Right lobe of liver (tissue), 6 donors: ENCODE results near the gene RBM44. TPM values are rescaled to one million over a fixed set of nuclear protein-coding genes. Genes with fewer than 3 reads are reported as not detected.
A peak's percentile ranks its signal among the peaks of the same experiment; 100 is the strongest.
"Not testable (repeated sequence)": the region's sequence is repeated elsewhere in the genome, so short reads cannot be mapped to it uniquely, and the experiment has no call there.

Experiments
- ATAC-seq, 4 donors: fragments of 200-7000 bp; cut with Tn5 transposase; one replicate each; pipeline ENCODE4 v1.9.1; 2020; ENCODE audit warnings: mild to moderate bottlenecking in 4 of 4, moderate library complexity in 4 of 4
- DNase-seq, 3 donors: peaks; one replicate each; pipeline ENCODE4 v3.0.0-alpha.2; 2020
- H3K27ac ChIP-seq, 3 donors: fragments of 200-600 bp; one replicate each; pipeline ENCODE4 v1.8.0; 2022
- H3K27me3 ChIP-seq, 2 donors: fragments of 200-600 bp; one replicate each; pipeline ENCODE4 v1.8.0; 2022
- H3K36me3 ChIP-seq, 4 donors: fragments of 200-600 bp; sonication (generic) in 1 of 4; one replicate each; pipeline versions ENCODE4 v1.5.1 to v1.8.0; 2017 to 2022; ENCODE audit warnings: control low read depth in 1 of 4
- H3K4me1 ChIP-seq, 4 donors: fragments of 200-600 bp; sonication (generic) in 1 of 4; one replicate each; pipeline versions ENCODE4 v1.5.1 to v1.8.0; 2017 to 2022; ENCODE audit warnings: control low read depth in 1 of 4
- H3K4me3 ChIP-seq, 3 donors: fragments of 200-600 bp; one replicate each; pipeline ENCODE4 v1.8.0; 2022
- H3K9me3 ChIP-seq, 4 donors: fragments of 200-600 bp; sonication (generic) in 1 of 4; one replicate each; pipeline versions ENCODE4 v1.5.1 to v1.8.0; 2017 to 2022; ENCODE audit warnings: control low read depth in 1 of 4
- CTCF ChIP-seq, 4 donors: fragments of 200-600 bp in 3 of 4; fragments of 450-650 bp in 1 of 4; IDR thresholded peaks; one replicate each; pipeline versions ENCODE4 v1.5.1 to v1.8.0; 2016 to 2022; ENCODE audit warnings: antibody characterized with exemption in 4 of 4, mild to moderate bottlenecking in 2 of 4
- POLR2A ChIP-seq: fragments of 450-650 bp; IDR thresholded peaks from one replicate; pipeline ENCODE4 v1.6.1; 2017; ENCODE audit warnings: antibody characterized with exemption, mild to moderate bottlenecking
- WGBS: methylation state at CpG from one replicate; pipeline ENCODE4 v1.1.6; 2018; ENCODE audit warnings: low coverage, low lambda C conversion rate; ENCODE audit not compliant: insufficient coverage; ENCODE audit errors: missing lambda C conversion rate; 5-methylcytosine and 5-hydroxymethylcytosine counted together
- intact Hi-C, 2 donors: fragments of 100-400 bp; cut with DNase I; formaldehyde crosslinking; loops; one replicate each; pipeline versions ENCODE4 v1.11.2 to v1.14.1; 2022
- total RNA-seq, 6 experiments: library from RNA; depleted of rRNA in 2 of 6; stranded (reverse); fragments of >200 nt in 2 of 6; fragmentation: NEBNext Ultra II Directional in 3 of 6; extraction: Animal tissue kit (Norgen Biotek cat#: 25700) in 3 of 6; gene quantifications; one replicate each; pipeline versions ENCODE4 v1.1.0 to v1.2.4, GENCODE V29; 2016 to 2023
- donor health status: DM: no; HTN: yes; CAD: no.
- donor health status: DM: no; HTN: no; CAD: no.
- donor health status: DM: no; HTN: no; CAD: no.
- donor health status: DM: no; HTN: yes; CAD: no.
- donor health status: DM: no; HTN: yes; CAD: no.

The RBM44 gene
- total RNA-seq, 6 experiments from 2014 or later = 0.07 to 0.92 (median 0.20) TPM

GRCh38 chr2:237827421-237827987 is 28.9 kb downstream of the RBM44 start:
- ATAC-seq (peak; percentile 25 to 43 (median 38)), DNase-seq (no peak)
- H3K9me3 ChIP-seq = no peaks in the 10 kb centered on the region
- H3K4me1 ChIP-seq = peaks cover 0 to 28% (median 6%) of the 10 kb centered on the region in 4 donors
- intact Hi-C loops = no loop called here
- WGBS = 46% methylated on average over 3 of the region's 3 CpGs
- H3K36me3 ChIP-seq = no peaks in the 10 kb centered on the region
- no peaks in the 10 kb centered on the region for H3K27me3 ChIP-seq
- H3K27ac ChIP-seq = no peak overlapping the region
- no peak overlapping the region for H3K4me3 ChIP-seq
- TF ChIP-seq POLR2A (no peak), CTCF (IDR thresholded peaks at IDR 0.05) (no peak)

DNA sequence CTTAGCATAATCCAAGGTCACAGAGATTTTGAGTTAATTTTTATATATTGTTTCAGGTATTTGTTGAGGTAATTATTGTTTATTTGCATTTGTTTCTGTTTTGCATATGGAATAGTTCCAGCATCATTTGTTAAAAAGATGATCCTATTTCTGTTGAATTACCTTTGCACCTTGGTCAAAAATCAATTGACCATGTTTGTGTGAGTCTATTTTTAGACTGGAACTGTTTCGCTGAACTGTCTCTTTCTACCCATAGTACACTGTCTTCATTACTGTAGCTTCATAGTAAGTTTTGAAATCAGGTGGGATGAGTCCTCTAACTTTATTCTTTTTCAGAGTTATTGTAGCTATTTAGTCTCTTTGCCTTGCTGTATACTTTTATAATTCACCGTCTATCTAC is 31.9 kb downstream of the RBM44 start:
- H3K27me3 ChIP-seq = no peaks in the 10 kb centered on the region
- peaks cover 0 to 28% (median 6%) of the 10 kb centered on the region in 4 donors for H3K4me1 ChIP-seq
- ATAC-seq (peak; percentile 87 to 90 (median 90)), DNase-seq (no peak)
- no peaks in the 10 kb centered on the region for H3K36me3 ChIP-seq
- H3K9me3 ChIP-seq = no peaks in the 10 kb centered on the region
- peak overlapping the region; percentile 3 to 59 (median 45) for H3K27ac ChIP-seq
- intact Hi-C loops = no loop called here
- H3K4me3 ChIP-seq = no peak overlapping the region
- TF ChIP-seq CTCF (IDR thresholded peaks at IDR 0.05) (no peak), POLR2A (no peak)
- WGBS = 30% methylated on average over 2 of the region's 2 CpGs

DNA sequence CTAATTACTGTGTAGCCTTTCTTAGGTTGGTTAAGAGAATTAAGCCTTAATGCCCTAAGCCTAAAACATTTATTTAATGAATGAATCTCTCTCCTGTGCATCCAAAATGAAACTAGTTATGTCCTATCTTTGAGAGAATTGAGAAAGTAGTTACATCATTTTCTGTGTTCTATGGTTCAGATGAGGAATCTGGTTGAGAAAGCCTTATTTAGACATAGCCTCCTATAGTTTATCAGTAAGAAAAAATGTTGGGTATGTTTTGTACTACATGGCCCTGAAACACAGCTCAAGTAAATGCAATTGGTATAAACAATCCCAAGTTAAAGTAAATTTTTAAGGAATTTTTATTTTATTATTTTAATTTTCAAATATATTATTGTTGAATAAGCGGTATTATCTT is 35.0 kb downstream of the RBM44 start:
- Histone ChIP-seq H3K4me3 (no peak overlapping the region), H3K9me3 (no peaks in the 10 kb centered on the region), H3K27me3 (no peaks in the 10 kb centered on the region), H3K27ac (no peak overlapping the region), H3K36me3 (no peaks in the 10 kb centered on the region), H3K4me1 (peaks cover 0 to 22% (median 6%) of the 10 kb centered on the region in 4 donors)
- 94% methylated on average over 1 of the region's 1 CpG for WGBS
- intact Hi-C loops = no loop called here
- no peak for ATAC-seq
- no peak for DNase-seq
- no peak for TF ChIP-seq POLR2A
- TF ChIP-seq CTCF (IDR thresholded peaks at IDR 0.05) = no peak

DNA sequence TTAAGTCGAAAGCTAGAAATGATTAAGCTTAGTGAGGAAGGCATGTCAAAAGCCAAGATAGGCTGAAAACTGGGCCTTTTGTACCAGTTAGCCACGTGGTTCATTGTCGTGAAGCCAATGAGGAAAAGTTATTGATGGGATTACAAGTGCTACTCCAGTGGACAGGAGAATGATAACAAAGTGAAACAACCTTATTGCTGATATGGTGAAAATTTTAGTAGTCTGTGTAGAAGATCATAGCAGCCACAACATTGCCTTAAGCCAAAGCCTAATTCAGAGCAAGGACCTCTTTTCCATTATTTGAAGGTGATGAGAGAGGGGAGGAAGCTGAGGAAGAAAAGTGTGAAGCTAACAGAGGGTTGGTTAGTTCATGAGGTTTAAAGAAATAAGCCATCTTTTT is 36.8 kb downstream of the RBM44 start:
- no peak for ATAC-seq
- Histone ChIP-seq H3K4me1 (peaks cover 0 to 15% (median 4%) of the 10 kb centered on the region in 4 donors), H3K9me3 (no peaks in the 10 kb centered on the region), H3K4me3 (no peak overlapping the region), H3K27ac (no peak overlapping the region), H3K27me3 (no peaks in the 10 kb centered on the region), H3K36me3 (no peaks in the 10 kb centered on the region)
- WGBS = 62% methylated on average over 3 of the region's 3 CpGs
- intact Hi-C loops = no loop called here
- no peak for TF ChIP-seq CTCF (IDR thresholded peaks at IDR 0.05)
- no peak for TF ChIP-seq POLR2A
- DNase-seq = no peak

DNA sequence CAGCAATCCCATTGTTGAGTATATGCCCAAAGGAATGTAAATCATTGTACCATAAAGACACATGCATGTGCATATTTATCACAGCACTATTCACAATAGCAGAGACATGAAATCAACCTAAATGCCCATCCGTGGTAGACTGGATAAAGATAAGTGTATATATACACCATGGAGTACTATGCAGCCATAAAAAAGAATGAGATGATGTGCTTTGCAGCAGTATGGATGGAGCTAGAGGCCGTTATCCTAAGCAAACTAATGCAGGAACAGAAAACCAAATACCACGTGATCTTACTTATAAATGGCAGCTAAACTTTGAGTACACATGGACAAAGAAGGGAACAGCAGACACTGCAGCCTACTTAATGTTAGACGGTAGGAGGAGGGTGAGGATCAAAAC is 42.5 kb downstream of the RBM44 start:
- intact Hi-C loops = no loop called here
- WGBS = 67% methylated on average over 4 of the region's 4 CpGs
- H3K4me3 ChIP-seq = no peak overlapping the region
- TF ChIP-seq CTCF (IDR thresholded peaks at IDR 0.05) (no peak), POLR2A (no peak)
- H3K9me3 ChIP-seq = no peaks in the 10 kb centered on the region
- no peaks in the 10 kb centered on the region for H3K36me3 ChIP-seq
- DNase-seq (no peak), ATAC-seq (no peak)
- no peaks in the 10 kb centered on the region for H3K4me1 ChIP-seq
- no peak overlapping the region for H3K27ac ChIP-seq
- no peaks in the 10 kb centered on the region for H3K27me3 ChIP-seq

GRCh38 chr2:237848940-237849339 is 50.4 kb downstream of the RBM44 start:
- H3K36me3 ChIP-seq, H3K4me3 ChIP-seq, H3K27ac ChIP-seq, DNase-seq, intact Hi-C loops, ATAC-seq, H3K9me3 ChIP-seq, H3K27me3 ChIP-seq, H3K4me1 ChIP-seq: not testable (repeated sequence)
- no CpG with 5 or more reads among the region's 12 CpGs for WGBS
